Left lung (tissue), 10 donors: ENCODE measurements around the gene CALN1. TPM values are rescaled to one million over a fixed set of nuclear protein-coding genes. Genes with fewer than 3 reads are reported as not detected.

Source experiments
- ATAC-seq: fragments of 200-7000 bp; cut with Tn5 transposase; one replicate; pipeline ENCODE4 v1.9.1; 2020; ENCODE audit warnings: moderate library complexity
- DNase-seq, 4 donors: peaks; one replicate each; pipeline ENCODE4 v3.0.0-alpha.2; 2013 to 2020
- H3K27ac ChIP-seq, 2 donors: fragments of 200-600 bp; sonication (generic) in 1 of 2; one replicate each; pipeline versions ENCODE4 v1.5.0 to v1.8.0; 2020 to 2021
- H3K27me3 ChIP-seq, 2 donors: fragments of 200-600 bp; sonication (generic) in 1 of 2; one replicate each; pipeline versions ENCODE4 v1.5.0 to v1.8.0; 2020 to 2021
- H3K36me3 ChIP-seq, 2 donors: fragments of 200-600 bp; sonication (generic) in 1 of 2; one replicate each; pipeline versions ENCODE4 v1.5.0 to v1.8.0; 2020 to 2021
- H3K4me1 ChIP-seq, 2 donors: fragments of 200-600 bp; one replicate each; pipeline ENCODE4 v1.8.0; 2021
- H3K4me3 ChIP-seq, 2 donors: fragments of 200-600 bp; sonication (generic) in 1 of 2; one replicate each; pipeline versions ENCODE4 v1.5.0 to v1.8.0; 2020 to 2021; ENCODE audit warnings: mild to moderate bottlenecking in 1 of 2
- H3K9me3 ChIP-seq, 2 donors: fragments of 200-600 bp; sonication (generic) in 1 of 2; one replicate each; pipeline versions ENCODE4 v1.5.0 to v1.8.0; 2020 to 2021
- CTCF ChIP-seq, 2 donors: fragments of 200-600 bp; sonication (generic) in 1 of 2; IDR thresholded peaks; one replicate each; pipeline versions ENCODE4 v1.5.0 to v1.8.0; 2021; ENCODE audit warnings: antibody characterized with exemption in 2 of 2
- intact Hi-C, 2 donors: fragments of 100-400 bp; cut with DNase I; formaldehyde crosslinking; loops; one replicate each; pipeline versions ENCODE4 v1.11.2 to v1.14.2; 2022
- polyA plus RNA-seq, 6 donors: library from polyadenylated mRNA; unstranded; fragments of 120-200 nt; gene quantifications; one replicate each; pipeline ENCODE4 v1.2.1, GENCODE V29; 2013; ENCODE audit not compliant: insufficient read length in 6 of 6
- total RNA-seq, 2 donors: library from RNA; stranded (reverse); fragmentation: NEBNext Ultra II Directional; extraction: Animal tissue kit (Norgen Biotek cat#: 25700); gene quantifications; one replicate each; pipeline ENCODE4 v1.2.1, GENCODE V29; 2021
- donor health status: DM: no; HTN: yes; CAD: no.
- donor health status: DM: no; HTN: no; CAD: no.

CALN1 gene
- total and polyA plus RNA-seq, 8 donors: 0.10 to 0.52 (median 0.26) TPM; not detected in 2

GRCh38 chr7:72023926-72024325 lies 388.2 kb downstream of the CALN1 start:
- intact Hi-C loops: no loop called here
- Histone ChIP-seq H3K27ac (no peak overlapping the region), H3K27me3 (no peaks in the 10 kb centered on the region), H3K4me1 (no peaks in the 10 kb centered on the region), H3K36me3 (no peaks in the 10 kb centered on the region), H3K9me3 (peaks cover 0 to 7% of the 10 kb centered on the region in 2 donors), H3K4me3 (no peak overlapping the region)
- ATAC-seq: no peak
- no peak for TF ChIP-seq CTCF (IDR thresholded peaks at IDR 0.05)
- DNase-seq: no peak

- ATAC-seq (no peak), DNase-seq (no peak)
- Histone ChIP-seq H3K27me3 (no peaks in the 10 kb centered on the region), H3K36me3 (no peaks in the 10 kb centered on the region), H3K4me1 (no peaks in the 10 kb centered on the region), H3K4me3 (no peak overlapping the region), H3K9me3 (peaks cover 0 to 7% of the 10 kb centered on the region in 2 donors), H3K27ac (no peak overlapping the region)
- intact Hi-C loops: no loop called here
- no peak for TF ChIP-seq CTCF (IDR thresholded peaks at IDR 0.05)
Measured at GRCh38 chr7:72021716-72022115, 390.4 kb downstream of the CALN1 start.

GRCh38 chr7:72020311-72020710 lies 391.8 kb downstream of the CALN1 start:
- intact Hi-C loops: no loop called here
- no peak for DNase-seq

GRCh38 chr7:72019436-72019835 lies 392.7 kb downstream of the CALN1 start:
- Histone ChIP-seq H3K4me1 (no peaks in the 10 kb centered on the region), H3K27me3 (no peaks in the 10 kb centered on the region), H3K27ac (no peak overlapping the region), H3K9me3 (peaks cover 0 to 7% of the 10 kb centered on the region in 2 donors), H3K4me3 (no peak overlapping the region), H3K36me3 (no peaks in the 10 kb centered on the region)
- TF ChIP-seq CTCF (IDR thresholded peaks at IDR 0.05): no peak
- ATAC-seq: no peak
- no peak for DNase-seq
- intact Hi-C loops: no loop called here

More at GRCh38 chr7:72020311-72020710, 391.8 kb downstream of the CALN1 start:
- TF ChIP-seq CTCF (IDR thresholded peaks at IDR 0.05): no peak
- Histone ChIP-seq H3K4me3 (no peak overlapping the region), H3K27me3 (no peaks in the 10 kb centered on the region), H3K9me3 (peaks cover 0 to 7% of the 10 kb centered on the region in 2 donors), H3K27ac (no peak overlapping the region), H3K36me3 (no peaks in the 10 kb centered on the region), H3K4me1 (no peaks in the 10 kb centered on the region)
- no peak for ATAC-seq

- no peak overlapping the region for H3K4me3 ChIP-seq
- no peaks in the 10 kb centered on the region for H3K4me1 ChIP-seq
- H3K27me3 ChIP-seq: no peaks in the 10 kb centered on the region
- ATAC-seq (no peak), DNase-seq (no peak)
- peaks cover 0 to 7% of the 10 kb centered on the region in 2 donors for H3K9me3 ChIP-seq
- H3K27ac ChIP-seq: no peak overlapping the region
- intact Hi-C loops: no loop called here
- TF ChIP-seq CTCF (IDR thresholded peaks at IDR 0.05): no peak
- no peaks in the 10 kb centered on the region for H3K36me3 ChIP-seq
Measured at GRCh38 chr7:72017756-72018155, 394.4 kb downstream of the CALN1 start.
